Adrenal gland (tissue), 5 donors: Measurements from ENCODE around the gene HBG1.

Experiments
- CTCF ChIP-seq, 6 experiments: fragments of 450-650 bp in 4 of 6; fragments of 200-600 bp in 2 of 6; sonication (generic) in 1 of 6; IDR thresholded peaks; 1 replicate in 5 of 6; 2 replicates in 1 of 6; pipeline versions ENCODE4 v1.5.1 to v1.8.0; 2016 to 2021; ENCODE audit warnings: antibody characterized with exemption in 6 of 6, mild to moderate bottlenecking in 2 of 6, moderate library complexity in 1 of 6
- POLR2A ChIP-seq, 2 donors: fragments of 450-650 bp; IDR thresholded peaks; one replicate each; pipeline ENCODE4 v1.6.1; 2017; ENCODE audit warnings: antibody characterized with exemption in 2 of 2, mild to moderate bottlenecking in 2 of 2, moderate library complexity in 1 of 2
- donor health status: DM: no; HTN: no; CAD: no.

- TF ChIP-seq CTCF (IDR thresholded peaks at IDR 0.05) (no peak), POLR2A (IDR thresholded peaks at IDR 0.05) (no peak)
Measured at GRCh38 chr11:5285703-5286340, 36.2 kb upstream of the HBG1 start.
